Mesenchymal stem cell (in vitro differentiated cells and primary cell): ENCODE measurements around the gene TMEM184C.

ENCODE experiments used
- DNase-seq: peaks from one replicate; pipeline ENCODE4 v3.0.0-alpha.2; 2013
- H2AFZ ChIP-seq: one replicate; pipeline ENCODE4 v1.6.1; 2013; ENCODE audit warnings: low read depth, mild to moderate bottlenecking, control low read depth, inconsistent platforms, low read length, moderate library complexity
- H2AK5ac ChIP-seq: 2 replicates; pipeline ENCODE4 v1.6.1; 2013; ENCODE audit warnings: low read length, moderate library complexity, mild to moderate bottlenecking, inconsistent platforms; ENCODE audit not compliant: severe bottlenecking
- H2BK120ac ChIP-seq: one replicate; pipeline ENCODE4 v1.6.1; 2013; ENCODE audit warnings: low read depth, mild to moderate bottlenecking, inconsistent platforms, low read length, moderate library complexity
- H2BK12ac ChIP-seq, 2 experiments: one replicate each; pipeline ENCODE4 v1.6.1; 2013; ENCODE audit warnings: inconsistent platforms in 2 of 2, low read length in 2 of 2, mild to moderate bottlenecking in 2 of 2, moderate library complexity in 2 of 2, control low read depth in 1 of 2
- H2BK15ac ChIP-seq: one replicate; pipeline ENCODE4 v1.6.1; 2013; ENCODE audit warnings: mild to moderate bottlenecking, low read depth, inconsistent platforms; ENCODE audit not compliant: poor library complexity, severe bottlenecking
- H2BK5ac ChIP-seq: 2 replicates; pipeline ENCODE4 v1.6.1; 2013; ENCODE audit warnings: low read depth, mild to moderate bottlenecking, low read length, control low read depth, inconsistent platforms; ENCODE audit not compliant: poor library complexity, severe bottlenecking
- H3K14ac ChIP-seq, 2 experiments: one replicate each; pipeline ENCODE4 v1.6.1; 2013; ENCODE audit warnings: inconsistent platforms in 2 of 2, low read length in 2 of 2, control low read depth in 1 of 2, mild to moderate bottlenecking in 1 of 2, moderate library complexity in 1 of 2
- H3K18ac ChIP-seq, 2 experiments: one replicate each; pipeline ENCODE4 v1.6.1; 2013; ENCODE audit warnings: inconsistent platforms in 2 of 2, low read length in 2 of 2, control low read depth in 1 of 2, low read depth in 1 of 2, mild to moderate bottlenecking in 1 of 2
- H3K23ac ChIP-seq, 2 experiments: one replicate each; pipeline ENCODE4 v1.6.1; 2013; ENCODE audit warnings: inconsistent platforms in 2 of 2, low read length in 2 of 2, mild to moderate bottlenecking in 2 of 2, moderate library complexity in 2 of 2, control low read depth in 1 of 2
- H3K27ac ChIP-seq: 2 replicates; pipeline ENCODE4 v1.5.1; 2013; ENCODE audit warnings: mild to moderate bottlenecking, moderate library complexity, low read length, control low read depth, inconsistent platforms; ENCODE audit not compliant: poor library complexity, severe bottlenecking
- H3K27me3 ChIP-seq, 2 experiments: 2 replicates each; pipeline versions ENCODE4 v1.6.1 to v1.7.0; 2013; ENCODE audit warnings: low read length in 2 of 2, mild to moderate bottlenecking in 2 of 2, moderate library complexity in 2 of 2, control low read depth in 1 of 2, inconsistent platforms in 1 of 2; ENCODE audit not compliant: control insufficient read depth in 1 of 2, insufficient read depth in 1 of 2
- H3K36me3 ChIP-seq, 2 experiments: 2 replicates each; pipeline versions ENCODE4 v1.6.1 to v1.7.0; 2013; ENCODE audit warnings: low read length in 2 of 2, control low read depth in 1 of 2, inconsistent platforms in 1 of 2, low read depth in 1 of 2, mild to moderate bottlenecking in 1 of 2; ENCODE audit not compliant: insufficient read depth in 2 of 2, control insufficient read depth in 1 of 2
- H3K4ac ChIP-seq, 2 experiments: one replicate each; pipeline ENCODE4 v1.6.1; 2013; ENCODE audit warnings: inconsistent platforms in 2 of 2, low read length in 2 of 2, mild to moderate bottlenecking in 2 of 2, moderate library complexity in 2 of 2, control low read depth in 1 of 2, low read depth in 1 of 2
- H3K4me1 ChIP-seq: 2 replicates; pipeline ENCODE4 v1.6.1; 2013; ENCODE audit warnings: low read depth, low read length, control low read depth; ENCODE audit not compliant: control insufficient read depth, insufficient read depth
- H3K4me2 ChIP-seq: 2 replicates; pipeline ENCODE4 v1.6.1; 2013; ENCODE audit warnings: low read length, mild to moderate bottlenecking, inconsistent platforms; ENCODE audit not compliant: poor library complexity, severe bottlenecking
- H3K4me3 ChIP-seq, 2 experiments: 2 replicates each; pipeline versions ENCODE4 v1.5.1 to v1.7.0; 2013; ENCODE audit warnings: low read length in 2 of 2, mild to moderate bottlenecking in 2 of 2, control low read depth in 1 of 2, low read depth in 1 of 2; ENCODE audit not compliant: insufficient read depth in 1 of 2
- H3K79me1 ChIP-seq: replicated peaks from 2 replicates; pipeline ENCODE4 v1.6.1; 2013; ENCODE audit warnings: mild to moderate bottlenecking, control low read depth, low read length, inconsistent platforms; ENCODE audit not compliant: poor library complexity, severe bottlenecking
- H3K9ac ChIP-seq: 2 replicates; pipeline ENCODE4 v1.7.0; 2013; ENCODE audit warnings: mild to moderate bottlenecking, low read length, moderate library complexity
- H3K9me3 ChIP-seq: 2 replicates; pipeline ENCODE4 v1.7.0; 2013; ENCODE audit warnings: mild to moderate bottlenecking, low read length; ENCODE audit not compliant: control insufficient read depth
- H4K8ac ChIP-seq: one replicate; pipeline ENCODE4 v1.6.1; 2013; ENCODE audit warnings: inconsistent platforms, mild to moderate bottlenecking, low read length, moderate library complexity
- H4K91ac ChIP-seq: one replicate; pipeline ENCODE4 v1.6.1; 2013; ENCODE audit warnings: mild to moderate bottlenecking, low read length, inconsistent platforms
- WGBS: methylation state at CpG from one replicate; pipeline ENCODE4 v1.1.7; 2013; ENCODE audit warnings: mixed read lengths; 5-methylcytosine and 5-hydroxymethylcytosine counted together

The TMEM184C gene

DNA sequence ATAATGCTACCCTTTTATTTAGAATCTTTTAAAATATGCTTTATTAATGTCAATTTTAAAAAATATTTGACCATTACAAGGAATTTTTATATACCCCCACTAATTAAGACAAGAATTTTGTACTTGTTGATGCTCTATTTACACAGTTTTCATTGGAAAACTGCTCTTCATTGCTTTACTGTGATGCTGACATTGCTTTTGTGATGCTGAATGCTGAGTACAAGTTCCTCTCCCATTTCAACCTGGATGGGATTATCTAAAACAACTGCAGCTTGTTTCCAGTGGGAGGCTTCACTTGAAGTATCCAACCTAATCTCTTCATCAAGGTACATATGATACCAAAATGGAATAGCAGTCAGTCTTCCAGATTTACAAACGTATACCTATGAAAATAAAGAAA lies 21.2 kb downstream of the TMEM184C start:
- H2BK5ac ChIP-seq, result no peak overlapping the region
- H4K8ac ChIP-seq, result no peak overlapping the region
- no peak overlapping the region for H3K4ac ChIP-seq
- H3K18ac ChIP-seq, result no peak overlapping the region
- H3K23ac ChIP-seq, result no peak overlapping the region
- peaks cover 11% of the 10 kb centered on the region for H3K79me1 ChIP-seq
- peaks cover 8 to 71% of the 10 kb centered on the region in 2 experiments for H3K36me3 ChIP-seq
- H3K27me3 ChIP-seq, result no peaks in the 10 kb centered on the region
- H3K4me2 ChIP-seq, result no peak overlapping the region
- no peak for DNase-seq
- no peak overlapping the region for H3K4me3 ChIP-seq
- H2AK5ac ChIP-seq, result no peak overlapping the region
- peaks cover 1% of the 10 kb centered on the region for H3K4me1 ChIP-seq
- H2BK12ac ChIP-seq, result no peak overlapping the region
- no CpG with 5 or more reads among the region's 1 CpG for WGBS
- no peak overlapping the region for H3K14ac ChIP-seq
- H3K9ac ChIP-seq, result no peak overlapping the region
- no peak overlapping the region for H3K27ac ChIP-seq
- H3K9me3 ChIP-seq, result peaks cover 11% of the 10 kb centered on the region
- H2BK15ac ChIP-seq, result no peak overlapping the region
- H4K91ac ChIP-seq, result no peak overlapping the region
- H2BK120ac ChIP-seq, result no peak overlapping the region
- H2AFZ ChIP-seq, result no peak overlapping the region

DNA sequence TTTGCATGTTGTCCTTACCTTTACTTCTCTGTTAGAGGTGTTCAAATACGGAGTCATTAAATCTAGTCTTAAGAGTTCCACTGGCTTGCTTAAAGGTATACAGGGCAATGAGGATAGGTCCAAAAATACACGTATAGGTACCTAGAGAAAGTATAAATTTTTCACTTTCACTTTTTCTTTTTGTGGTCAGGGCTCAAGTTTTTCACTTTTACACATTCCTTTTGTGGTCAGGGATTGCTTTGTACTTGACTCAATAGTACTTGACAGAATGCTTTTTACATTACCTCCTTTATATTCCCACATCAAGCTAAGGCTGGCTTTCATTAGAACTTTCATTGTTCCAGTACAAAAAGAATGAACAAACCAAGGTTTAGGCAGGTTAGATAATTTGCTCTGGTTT lies 21.7 kb downstream of the TMEM184C start:
- no peak overlapping the region for H3K18ac ChIP-seq
- no peak overlapping the region for H2BK15ac ChIP-seq
- no CpG with 5 or more reads among the region's 2 CpGs for WGBS
- DNase-seq, result no peak
- no peak overlapping the region for H3K4ac ChIP-seq
- H3K4me3 ChIP-seq, result no peak overlapping the region
- H3K79me1 ChIP-seq, result peaks cover 15% of the 10 kb centered on the region
- H2BK120ac ChIP-seq, result no peak overlapping the region
- no peak overlapping the region for H2AFZ ChIP-seq
- no peak overlapping the region for H2BK12ac ChIP-seq
- H3K23ac ChIP-seq, result no peak overlapping the region
- no peak overlapping the region for H3K27ac ChIP-seq
- H2AK5ac ChIP-seq, result no peak overlapping the region
- H3K36me3 ChIP-seq, result peaks cover 8 to 65% of the 10 kb centered on the region in 2 experiments
- H2BK5ac ChIP-seq, result no peak overlapping the region
- H4K8ac ChIP-seq, result no peak overlapping the region
- H3K27me3 ChIP-seq, result no peaks in the 10 kb centered on the region
- no peak overlapping the region for H3K14ac ChIP-seq
- no peak overlapping the region for H3K4me2 ChIP-seq
- H3K9ac ChIP-seq, result no peak overlapping the region
- peaks cover 11% of the 10 kb centered on the region for H3K9me3 ChIP-seq
- H4K91ac ChIP-seq, result no peak overlapping the region
- peaks cover 1% of the 10 kb centered on the region for H3K4me1 ChIP-seq

DNA sequence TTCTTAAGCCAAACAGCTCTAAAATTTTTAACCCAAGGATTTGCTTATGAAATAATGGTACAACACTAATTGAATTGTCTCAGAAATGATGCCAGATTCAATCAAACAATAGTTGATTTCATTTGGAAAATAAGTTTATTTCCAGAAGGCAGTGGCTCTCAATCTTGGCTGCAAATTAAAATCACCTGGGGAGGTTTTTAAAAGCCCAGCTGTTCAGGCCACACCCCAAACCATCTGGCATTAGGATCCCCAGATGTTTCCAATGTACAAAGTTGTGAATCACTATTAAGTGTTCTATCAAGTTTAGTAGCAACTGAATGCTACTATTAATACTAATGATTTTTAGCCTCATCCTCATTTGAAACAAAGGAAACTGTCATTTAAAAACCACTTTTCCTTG lies 22.2 kb downstream of the TMEM184C start:
- Histone ChIP-seq H3K27ac (no peak overlapping the region), H4K8ac (no peak overlapping the region), H2AK5ac (no peak overlapping the region), H3K14ac (no peak overlapping the region), H3K79me1 (peaks cover 15% of the 10 kb centered on the region), H4K91ac (no peak overlapping the region), H3K4ac (no peak overlapping the region), H3K18ac (no peak overlapping the region), H3K27me3 (no peaks in the 10 kb centered on the region), H3K23ac (no peak overlapping the region), H2BK12ac (no peak overlapping the region), H2BK120ac (no peak overlapping the region), H2BK5ac (no peak overlapping the region), H3K4me2 (no peak overlapping the region), H3K9ac (no peak overlapping the region), H3K4me1 (peaks cover 1% of the 10 kb centered on the region), H3K9me3 (peaks cover 11% of the 10 kb centered on the region), H3K4me3 (no peak overlapping the region), H2BK15ac (no peak overlapping the region), H2AFZ (no peak overlapping the region), H3K36me3 (peaks cover 8 to 60% of the 10 kb centered on the region in 2 experiments)
- no peak for DNase-seq

DNA sequence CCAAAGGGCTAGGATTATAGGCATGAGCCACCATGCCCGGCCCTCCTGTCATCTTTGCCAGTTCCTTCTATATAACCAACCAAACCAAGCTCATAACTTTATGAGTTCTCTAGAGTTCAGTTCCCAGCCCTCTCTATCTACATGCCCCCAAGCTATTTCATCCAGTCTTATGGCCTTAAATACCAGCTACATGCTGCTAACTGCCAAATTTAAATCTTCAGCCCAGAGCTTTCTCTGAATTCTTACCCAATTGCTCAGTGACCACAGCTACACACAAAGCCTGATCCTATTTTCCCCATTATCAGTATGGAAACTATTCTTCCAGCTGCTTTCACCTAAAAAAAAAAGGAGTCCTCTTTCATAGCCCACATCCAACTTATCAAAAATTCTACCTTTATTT lies 23.1 kb downstream of the TMEM184C start:
- H2BK5ac ChIP-seq, result no peak overlapping the region
- H3K4ac ChIP-seq, result no peak overlapping the region
- no peak overlapping the region for H2BK12ac ChIP-seq
- no peak overlapping the region for H3K27ac ChIP-seq
- H3K4me2 ChIP-seq, result no peak overlapping the region
- WGBS, result 96% methylated on average over 1 of the region's 1 CpG
- no peak overlapping the region for H2AFZ ChIP-seq
- no peak overlapping the region for H3K18ac ChIP-seq
- no peaks in the 10 kb centered on the region for H3K27me3 ChIP-seq
- peaks cover 4 to 54% of the 10 kb centered on the region in 2 experiments for H3K36me3 ChIP-seq
- H3K23ac ChIP-seq, result no peak overlapping the region
- no peak overlapping the region for H4K91ac ChIP-seq
- no peak overlapping the region for H3K14ac ChIP-seq
- H3K4me3 ChIP-seq, result no peak overlapping the region
- peaks cover 10% of the 10 kb centered on the region for H3K9me3 ChIP-seq
- no peak overlapping the region for H3K9ac ChIP-seq
- peaks cover 15% of the 10 kb centered on the region for H3K79me1 ChIP-seq
- H3K4me1 ChIP-seq, result peaks cover 1% of the 10 kb centered on the region
- no peak overlapping the region for H2AK5ac ChIP-seq
- H2BK120ac ChIP-seq, result no peak overlapping the region
- H2BK15ac ChIP-seq, result no peak overlapping the region
- H4K8ac ChIP-seq, result no peak overlapping the region
- no peak for DNase-seq
